ENCODE results near the gene TLN1. TPM values are rescaled to one million over a fixed set of nuclear protein-coding genes. Genes with fewer than 3 reads are reported as not detected.

TLN1 gene
- total RNA-seq, 2 experiments from 2014 or later = 448 to 450 TPM

DNA sequence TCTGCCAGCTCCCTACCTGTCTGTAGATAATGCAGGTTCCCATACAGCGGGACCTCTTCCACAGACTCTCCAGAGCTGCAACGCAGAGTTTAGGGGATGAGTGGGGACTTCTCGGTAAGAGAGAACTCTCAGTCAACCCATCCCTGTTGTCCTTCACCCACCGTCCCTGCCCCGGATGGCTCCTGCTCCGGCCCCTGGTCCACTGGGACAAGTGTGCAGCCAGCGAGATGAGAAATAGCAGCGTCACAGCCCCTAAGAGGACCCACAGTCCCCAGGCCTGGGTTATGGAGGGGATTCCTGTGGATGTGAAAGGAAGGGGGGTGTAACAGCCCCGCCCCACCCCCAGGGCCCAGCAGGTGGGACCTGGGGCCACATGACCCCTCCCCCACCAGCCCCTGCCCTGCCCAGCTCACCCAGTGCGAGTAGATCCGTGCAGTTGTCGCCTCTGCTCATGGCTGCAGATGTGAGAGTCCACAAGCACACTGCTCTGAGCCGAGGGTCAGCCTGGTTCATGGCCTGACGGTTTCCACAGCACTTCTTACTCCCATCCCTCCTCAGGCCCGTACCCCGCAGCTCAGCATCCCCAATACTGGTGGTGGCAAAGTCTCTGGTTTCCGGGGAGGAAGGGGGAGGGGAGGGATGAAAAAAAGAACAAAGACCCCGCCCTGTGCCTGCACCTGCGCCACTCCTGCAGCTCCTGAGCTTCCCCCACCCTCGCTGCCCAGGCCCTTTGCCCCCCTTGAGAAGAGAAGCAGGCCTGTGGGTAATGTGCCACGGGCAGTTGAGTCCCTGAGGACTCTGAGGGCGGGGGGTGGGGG is 81.4 kb downstream of the TLN1 start, which contains the start of gene SIT1:
Gene SIT1 (minus strand): TSS at position 591 of the 818 bp plus-strand sequence. CDS start 78 bp downstream, at position 513.
- Mint-ChIP-seq H3K36me3 (ENCODE audit: low read depth) (peaks cover 37% of the 10 kb centered on the region), H3K27me3 (ENCODE audit: low read depth) (no peaks in the 10 kb centered on the region), H3K4me1 (ENCODE audit: low read depth) (peaks cover 46% of the 10 kb centered on the region), H3K4me3 (peak within 1 kb of the TSS; percentile 97), H3K27ac (peak within 1 kb of the TSS; percentile 96), H3K9me3 (ENCODE audit: insufficient read depth) (no peaks in the 10 kb centered on the region)
- ChIA-PET CTCF (interaction anchor here (0.7 to 12.4 kb wide), 7 partner anchors 9 to 106 kb away, joined by 3 to 272 read pairs (median 47); partner anchors contain the start of genes ARHGEF39, CCDC107, CD72 and CREB3), POLR2A (interaction anchor here (1.2 to 8.4 kb wide), 12 partner anchors 7 to 82 kb away, joined by 3 to 122 read pairs (median 7); partner anchors contain the start of genes ARHGEF39, CCDC107, CD72 and CREB3)
- DNase-seq (peak; percentile 61), ATAC-seq (no peak)

DNA sequence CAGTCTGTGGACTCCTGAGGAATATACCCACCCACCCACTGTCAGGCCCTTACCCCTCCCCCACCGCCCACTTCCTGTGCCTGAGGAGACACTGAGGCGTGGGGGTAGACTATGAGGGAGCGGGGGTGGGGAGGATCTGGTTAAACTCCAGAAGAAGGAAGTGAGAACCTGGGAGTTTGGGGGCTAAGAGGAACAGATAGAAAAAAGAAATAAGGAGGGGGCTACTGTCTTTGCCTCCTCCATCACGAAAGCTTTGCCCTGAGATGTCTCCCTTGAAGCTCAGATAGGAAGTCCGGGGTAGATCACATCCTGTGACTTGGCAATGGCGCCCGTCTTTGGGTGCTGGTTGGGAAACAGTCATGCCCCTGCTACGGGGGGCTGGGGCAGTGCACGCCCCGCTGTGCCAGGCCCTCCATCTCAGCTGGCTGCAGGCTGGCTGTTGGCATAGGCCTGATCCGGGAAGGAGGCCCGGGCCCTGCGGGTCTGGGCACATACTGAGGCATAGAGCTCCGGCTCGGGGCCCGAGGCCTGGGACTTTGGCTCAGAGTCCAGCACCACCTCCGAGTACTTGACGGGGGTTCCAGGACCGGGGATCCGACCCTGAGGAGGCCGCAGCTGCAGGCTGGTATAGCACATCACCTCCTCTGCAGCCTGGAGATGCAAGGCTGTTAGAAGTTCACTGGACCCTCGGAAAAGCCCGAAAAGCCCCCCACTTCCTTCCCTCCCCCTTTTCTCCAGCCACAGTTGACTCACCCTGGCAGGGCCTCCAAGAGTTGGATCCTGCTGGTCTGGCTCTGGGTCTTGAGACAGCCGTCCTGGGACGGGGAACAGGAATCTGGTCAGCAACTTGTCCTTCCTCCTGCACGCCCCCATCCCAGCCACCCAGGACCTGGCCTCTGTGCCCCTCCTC is 82.3 kb downstream of the TLN1 start:
- Mint-ChIP-seq H3K27ac (peak overlapping the region; percentile 96), H3K36me3 (ENCODE audit: low read depth) (peaks cover 37% of the 10 kb centered on the region), H3K27me3 (ENCODE audit: low read depth) (no peaks in the 10 kb centered on the region), H3K4me3 (peak overlapping the region; percentile 97), H3K9me3 (ENCODE audit: insufficient read depth) (no peaks in the 10 kb centered on the region), H3K4me1 (ENCODE audit: low read depth) (peaks cover 55% of the 10 kb centered on the region)
- ATAC-seq (peak; percentile 8), DNase-seq (peak; percentile 72)
- POLR2A ChIA-PET = interaction anchor here (0.6 to 8.4 kb wide), 15 partner anchors 8 to 854 kb away, joined by 3 to 122 read pairs (median 6); partner anchors contain the start of genes ARHGEF39, CCDC107, CD72 and CREB3
- CTCF ChIA-PET = interaction anchor here (0.9 to 12.4 kb wide), 9 partner anchors 10 to 107 kb away, joined by 3 to 272 read pairs (median 15); partner anchors contain the start of genes ARHGEF39, CCDC107, CD72 and GBA2

Small RNA genes within 50 kb of the gene (microRNA-seq; reads per million reads assigned to microRNA genes)
- gene MIR6852 = not detected
- not detected for gene MIR6853

Other genes with a start within 250 kb of the TLN1 start
- 1 to 10 TPM; 1.9 to 2.3 TPM for gene RUSC2, start 242.1 kb downstream of the TLN1 start, total RNA-seq
- gene TESK1, start 126.9 kb downstream of the TLN1 start, total RNA-seq = 10 to 100 TPM; 41.6 to 47.1 TPM
- gene CD72, start 113.8 kb downstream of the TLN1 start, total RNA-seq = 10 to 100 TPM; 11.6 to 15.0 TPM
- gene SIT1, start 81.3 kb downstream of the TLN1 start, total RNA-seq = 100 to 1,000 TPM; 213 to 220 TPM
- gene RMRP, start 74.2 kb downstream of the TLN1 start, total RNA-seq = over 10,000 TPM in 1 of 2 experiments, 1,000 to 10,000 TPM in 1; 7,126 to 12,592 TPM
- 10 to 100 TPM; 34.8 to 36.8 TPM for gene CCDC107, start 73.9 kb downstream of the TLN1 start, total RNA-seq
- gene ARHGEF39, start 67.0 kb downstream of the TLN1 start, total RNA-seq = 10 to 100 TPM; 17.2 to 17.3 TPM
- gene CA9, start 58.3 kb downstream of the TLN1 start, total RNA-seq = 1 to 10 TPM in 1 of 2 experiments, under 1 TPM in 1; 0.50 to 1.3 TPM
- 10 to 100 TPM; 12.0 to 12.8 TPM for gene TPM2, start 42.3 kb downstream of the TLN1 start, total RNA-seq
- 10 to 100 TPM; 21.6 to 21.7 TPM for gene CREB3, start 471 bp upstream of the TLN1 start, total RNA-seq
- 10 to 100 TPM; 52.6 to 56.4 TPM for gene GBA2, start 17.0 kb upstream of the TLN1 start, total RNA-seq
- 10 to 100 TPM; 22.1 to 22.9 TPM for gene RGP1, start 17.1 kb upstream of the TLN1 start, total RNA-seq
- under 1 TPM; 0.61 to 0.89 TPM for gene MSMP, start 22.1 kb upstream of the TLN1 start, total RNA-seq
- gene NPR2, start 59.4 kb upstream of the TLN1 start, total RNA-seq = 10 to 100 TPM; 10.8 to 11.1 TPM
- 1 to 10 TPM; 1.3 to 1.5 TPM for gene SPAG8, start 80.1 kb upstream of the TLN1 start, total RNA-seq
- gene HINT2, start 82.8 kb upstream of the TLN1 start, total RNA-seq = 10 to 100 TPM; 74.7 to 76.8 TPM
- not detected for gene FAM221B, start 96.5 kb upstream of the TLN1 start, total RNA-seq
- gene TMEM8B, start 97.0 kb upstream of the TLN1 start, total RNA-seq = 1 to 10 TPM; 1.6 to 2.3 TPM
- not detected for gene OR13J1, start 138.2 kb upstream of the TLN1 start, total RNA-seq
- not detected for gene HRCT1, start 174.0 kb upstream of the TLN1 start, total RNA-seq
- not detected for gene SPAAR, start 177.3 kb upstream of the TLN1 start, total RNA-seq
- gene OR2S2, start 226.0 kb upstream of the TLN1 start, total RNA-seq = not detected